GM12874 (cell line): ENCODE results near the gene STXBP6.

ENCODE experiments used
- TF ChIP-seq, protein P1 (sequence below): IDR thresholded peaks from 2 replicates; pipeline ENCODE4 v1.5.1; 2011; ENCODE audit warnings: low read depth, mild to moderate bottlenecking, control low read depth, low read length, moderate library complexity; ENCODE audit not compliant: insufficient read depth

The STXBP6 gene

DNA sequence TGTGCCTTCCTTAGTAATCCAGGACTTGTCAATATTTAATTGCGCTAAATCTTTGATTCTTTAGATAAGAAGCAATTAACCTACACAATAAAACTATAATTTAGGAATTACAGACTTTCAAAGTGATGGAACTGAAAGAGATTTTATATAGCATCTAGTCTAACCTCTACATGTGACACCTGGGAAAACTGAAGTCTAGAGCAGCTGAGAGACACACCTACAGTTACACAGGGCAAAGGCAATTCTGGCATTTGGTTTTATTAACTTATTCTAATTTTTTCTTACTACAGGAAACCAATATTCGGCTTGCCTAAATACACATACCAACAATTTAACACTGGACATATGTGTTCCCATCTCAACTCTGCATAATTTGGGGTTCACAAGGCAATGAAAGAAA is 196.5 kb downstream of the STXBP6 start:
- TF ChIP-seq, protein P1, sequence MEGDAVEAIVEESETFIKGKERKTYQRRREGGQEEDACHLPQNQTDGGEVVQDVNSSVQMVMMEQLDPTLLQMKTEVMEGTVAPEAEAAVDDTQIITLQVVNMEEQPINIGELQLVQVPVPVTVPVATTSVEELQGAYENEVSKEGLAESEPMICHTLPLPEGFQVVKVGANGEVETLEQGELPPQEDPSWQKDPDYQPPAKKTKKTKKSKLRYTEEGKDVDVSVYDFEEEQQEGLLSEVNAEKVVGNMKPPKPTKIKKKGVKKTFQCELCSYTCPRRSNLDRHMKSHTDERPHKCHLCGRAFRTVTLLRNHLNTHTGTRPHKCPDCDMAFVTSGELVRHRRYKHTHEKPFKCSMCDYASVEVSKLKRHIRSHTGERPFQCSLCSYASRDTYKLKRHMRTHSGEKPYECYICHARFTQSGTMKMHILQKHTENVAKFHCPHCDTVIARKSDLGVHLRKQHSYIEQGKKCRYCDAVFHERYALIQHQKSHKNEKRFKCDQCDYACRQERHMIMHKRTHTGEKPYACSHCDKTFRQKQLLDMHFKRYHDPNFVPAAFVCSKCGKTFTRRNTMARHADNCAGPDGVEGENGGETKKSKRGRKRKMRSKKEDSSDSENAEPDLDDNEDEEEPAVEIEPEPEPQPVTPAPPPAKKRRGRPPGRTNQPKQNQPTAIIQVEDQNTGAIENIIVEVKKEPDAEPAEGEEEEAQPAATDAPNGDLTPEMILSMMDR: no peak

DNA sequence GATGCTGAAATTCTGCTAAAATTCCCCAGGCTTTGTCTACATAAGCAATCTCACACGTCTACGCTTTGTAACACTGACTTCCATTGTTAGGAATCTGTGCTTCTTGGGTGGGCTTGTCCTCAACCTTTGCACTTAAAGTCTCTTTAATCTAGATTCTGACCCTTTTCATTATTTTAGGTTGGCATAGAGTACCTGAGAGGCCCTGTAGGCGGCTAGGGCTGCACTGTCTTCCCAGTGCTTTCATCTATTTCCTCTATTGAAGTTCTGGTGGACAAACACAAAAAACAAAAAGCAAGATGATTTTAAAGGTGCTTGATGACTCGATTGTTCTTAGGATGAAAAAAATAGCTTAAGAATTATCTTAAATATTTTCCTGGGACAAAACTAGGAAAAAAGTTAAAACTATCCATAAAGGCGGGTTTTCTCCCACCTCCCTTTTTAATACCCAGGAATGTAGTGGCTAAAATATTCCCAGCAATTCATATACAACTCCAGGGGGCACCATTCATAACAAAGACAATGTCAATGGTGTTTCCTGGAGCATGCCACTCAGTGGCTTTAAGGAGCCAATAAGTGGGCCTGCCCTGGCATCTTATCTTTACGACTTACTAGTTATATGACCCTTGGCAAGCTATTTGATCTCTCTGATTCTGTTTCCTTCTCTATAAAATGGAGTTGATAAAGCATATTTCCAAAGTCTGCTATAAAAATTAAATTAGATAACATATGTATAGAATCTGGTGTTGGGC is 197.5 kb downstream of the STXBP6 start:
- TF ChIP-seq, protein P1: no peak

DNA sequence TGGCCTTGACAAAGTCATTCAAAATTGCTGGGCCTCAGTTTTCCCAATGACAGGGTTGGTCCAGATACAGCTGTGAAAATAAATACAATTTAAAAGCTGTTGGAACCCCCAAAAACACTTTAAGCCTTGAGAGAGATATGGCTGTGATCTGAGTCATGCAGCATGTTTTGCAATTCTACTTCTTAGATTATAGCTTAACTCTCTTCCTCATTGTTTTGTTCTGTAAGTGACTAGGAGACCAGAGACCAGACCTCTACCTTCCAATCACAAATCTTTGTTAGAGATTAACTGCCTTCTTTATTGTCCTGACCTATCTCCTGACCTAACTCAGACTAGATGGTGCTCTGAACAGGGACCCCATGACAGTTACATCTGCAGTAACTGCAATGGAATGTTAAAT is 198.1 kb downstream of the STXBP6 start:
- TF ChIP-seq, protein P1: no peak

DNA sequence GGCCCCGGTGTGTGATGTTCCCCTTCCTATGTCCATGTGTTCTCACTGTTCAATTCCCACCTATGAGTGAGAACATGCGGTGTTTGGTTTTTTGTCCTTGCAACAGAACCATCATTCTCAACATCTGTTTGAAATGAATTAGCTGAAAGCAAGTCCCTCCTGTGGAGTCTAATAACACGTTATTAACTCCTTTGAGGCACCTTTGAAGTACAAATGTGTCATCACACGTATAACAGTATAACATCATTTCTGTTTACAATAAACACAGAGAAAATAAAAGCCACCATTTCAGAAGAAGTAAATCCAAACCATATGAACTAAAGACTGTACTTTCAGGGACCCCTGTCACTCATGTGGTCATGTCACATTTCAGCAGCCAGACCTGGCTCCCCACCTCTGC is 198.5 kb downstream of the STXBP6 start:
- TF ChIP-seq, protein P1: no peak

DNA sequence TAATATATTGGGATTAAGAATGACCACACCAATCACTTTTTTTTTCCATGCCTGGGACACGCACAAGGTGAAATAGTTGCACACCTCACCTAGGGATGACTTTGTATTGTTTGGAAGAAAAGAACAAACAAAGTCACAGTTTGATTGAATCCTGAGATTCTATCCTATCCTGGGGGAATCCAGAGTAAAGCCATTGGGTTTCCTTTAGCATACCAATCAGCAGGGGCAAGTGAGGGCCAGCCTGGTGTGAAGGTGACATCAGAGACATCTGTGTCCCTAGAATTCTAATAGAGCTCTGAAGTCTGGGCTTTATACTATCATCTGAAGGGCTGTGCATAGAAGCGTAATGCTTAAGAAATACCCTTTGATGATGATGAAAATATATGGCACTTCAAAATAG is 199.9 kb downstream of the STXBP6 start:
- TF ChIP-seq, protein P1: no peak

DNA sequence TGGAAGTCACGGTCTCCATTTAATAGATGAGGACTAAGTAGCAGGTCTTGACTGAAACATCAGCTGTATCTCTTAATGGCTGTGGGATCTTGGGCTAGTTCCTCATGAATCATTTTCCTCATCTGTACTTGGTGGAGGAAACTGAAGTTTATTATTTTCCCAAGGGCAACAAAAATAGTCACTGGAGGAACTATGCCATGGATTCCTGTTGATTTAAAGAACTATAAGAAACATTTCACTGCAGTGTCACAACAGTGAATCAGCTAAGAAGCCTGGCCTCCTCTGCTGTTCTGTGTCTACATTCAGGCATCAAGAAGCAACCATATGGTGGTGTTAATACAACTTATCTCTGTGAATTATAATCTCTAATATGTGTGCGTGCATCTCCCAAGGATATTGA is 200.5 kb downstream of the STXBP6 start:
- TF ChIP-seq, protein P1: no peak

DNA sequence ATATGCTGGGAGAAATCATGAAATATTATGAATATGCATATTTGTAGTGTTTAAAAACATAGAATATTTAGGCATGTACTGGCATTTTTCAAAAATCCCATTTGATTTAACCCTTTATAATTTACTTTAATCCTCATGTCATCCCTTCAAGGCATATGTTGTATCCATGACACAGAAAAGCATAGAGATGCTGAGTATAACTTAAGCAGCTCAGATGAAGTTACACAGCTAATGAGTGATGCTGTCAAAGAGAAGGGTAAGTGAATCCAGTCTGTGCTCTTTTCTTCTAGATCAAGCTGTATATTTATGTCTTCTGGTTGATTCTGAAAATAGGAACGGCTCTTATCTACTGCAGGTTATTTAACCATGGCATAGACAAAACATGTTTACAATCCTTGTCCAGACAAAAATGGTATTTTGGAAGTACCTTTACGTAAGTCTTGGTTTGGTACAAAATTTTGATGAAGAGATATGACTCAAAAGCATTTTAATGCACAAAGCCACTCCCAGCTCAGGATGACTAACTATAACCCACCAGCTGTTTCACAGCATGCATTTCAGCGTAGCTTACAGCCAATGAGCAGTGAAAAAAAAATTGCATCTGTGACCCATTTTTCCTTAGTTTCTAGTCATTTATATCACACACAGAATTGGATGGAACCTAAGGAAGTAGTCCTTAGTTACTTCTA is 201.7 kb downstream of the STXBP6 start:
- TF ChIP-seq, protein P1: no peak
